Kidney (tissue), 14 donors: Measurements from ENCODE around the gene IGSF22. TPM values are rescaled to one million over a fixed set of nuclear protein-coding genes. Genes with fewer than 3 reads are reported as not detected.

Experiments
- DNase-seq, 5 donors: peaks; one replicate each; pipeline ENCODE4 v3.0.0-alpha.2; 2013 to 2020
- FAIRE-seq: peaks from 2 replicates; lab custom pipeline; 2012; peaks lifted over from hg19 to GRCh38; lab: Jason Lieb, UNC
- H3K27ac ChIP-seq, 2 donors: one replicate each; pipeline ENCODE4 v1.7.0; 2013; ENCODE audit warnings: low read depth in 2 of 2, low read length in 2 of 2, inconsistent platforms in 1 of 2
- H3K27me3 ChIP-seq: one replicate; pipeline ENCODE4 v1.7.1; 2013; ENCODE audit warnings: low read length, inconsistent platforms; ENCODE audit not compliant: control insufficient read depth, insufficient read depth
- H3K36me3 ChIP-seq, 3 donors: one replicate each; pipeline versions ENCODE4 v1.7.0 to v1.7.1; 2013; ENCODE audit warnings: low read length in 3 of 3, control low read depth in 1 of 3, inconsistent platforms in 1 of 3; ENCODE audit not compliant: insufficient read depth in 3 of 3, control insufficient read depth in 2 of 3
- H3K4me1 ChIP-seq, 3 donors: one replicate each; pipeline versions ENCODE4 v1.7.0 to v1.7.1; 2013; ENCODE audit warnings: low read length in 3 of 3, inconsistent platforms in 1 of 3, low read depth in 1 of 3; ENCODE audit not compliant: control insufficient read depth in 2 of 3, insufficient read depth in 2 of 3
- H3K4me3 ChIP-seq, 3 donors: one replicate each; pipeline versions ENCODE4 v1.7.0 to v1.8.1; 2013; ENCODE audit warnings: low read length in 3 of 3, control low read depth in 1 of 3, inconsistent platforms in 1 of 3
- H3K9ac ChIP-seq, 3 donors: one replicate each; pipeline versions ENCODE4 v1.7.0 to v1.7.1; 2013; ENCODE audit warnings: low read length in 3 of 3, control low read depth in 1 of 3, inconsistent platforms in 1 of 3
- H3K9me3 ChIP-seq, 3 donors: one replicate each; pipeline versions ENCODE4 v1.7.0 to v1.7.1; 2013; ENCODE audit warnings: low read length in 3 of 3, control low read depth in 1 of 3, inconsistent platforms in 1 of 3; ENCODE audit not compliant: control insufficient read depth in 2 of 3, insufficient read depth in 1 of 3
- intact Hi-C: fragments of 100-400 bp; cut with DNase I; formaldehyde crosslinking; loops from one replicate; pipeline ENCODE4 v1.11.1; 2022
- polyA plus RNA-seq: library from polyadenylated mRNA; stranded (reverse); fragments of 350-450 nt; fragmentation: Illumina TruSeq; extraction: RNeasy Lipid Tissue Mini Kit (QIAGEN cat#74804); gene quantifications from one replicate; pipeline ENCODE4 v1.2.3, GENCODE V29; 2014; ENCODE audit warnings: low read depth, low replicate concordance; ENCODE audit not compliant: insufficient read depth
- total RNA-seq: library from RNA; stranded (reverse); fragmentation: NEBNext Ultra II Directional; extraction: Animal tissue kit (Norgen Biotek cat#: 25700); gene quantifications from one replicate; pipeline ENCODE4 v1.2.1, GENCODE V29; 2021
- TF ChIP-seq, protein P1 (sequence below): IDR thresholded peaks from 3 replicates; pipeline ENCODE4 v1.5.1; 2012; ENCODE audit warnings: mild to moderate bottlenecking, moderate library complexity, borderline replicate concordance; ENCODE audit not compliant: insufficient read depth; ENCODE audit errors: extremely low read depth
- donor health status: control.
- donor health status: control.
- donor health status: control.
- donor health status: control.
- donor health status: control.
- donor health status: DM: yes; HTN: yes; CAD: no.
- donor health status: Normal renal cell carcinoma (clear cell type).

IGSF22 gene
- total and polyA plus RNA-seq, 2 donors from 2014 or later = 2.5 to 2.8 TPM

DNA sequence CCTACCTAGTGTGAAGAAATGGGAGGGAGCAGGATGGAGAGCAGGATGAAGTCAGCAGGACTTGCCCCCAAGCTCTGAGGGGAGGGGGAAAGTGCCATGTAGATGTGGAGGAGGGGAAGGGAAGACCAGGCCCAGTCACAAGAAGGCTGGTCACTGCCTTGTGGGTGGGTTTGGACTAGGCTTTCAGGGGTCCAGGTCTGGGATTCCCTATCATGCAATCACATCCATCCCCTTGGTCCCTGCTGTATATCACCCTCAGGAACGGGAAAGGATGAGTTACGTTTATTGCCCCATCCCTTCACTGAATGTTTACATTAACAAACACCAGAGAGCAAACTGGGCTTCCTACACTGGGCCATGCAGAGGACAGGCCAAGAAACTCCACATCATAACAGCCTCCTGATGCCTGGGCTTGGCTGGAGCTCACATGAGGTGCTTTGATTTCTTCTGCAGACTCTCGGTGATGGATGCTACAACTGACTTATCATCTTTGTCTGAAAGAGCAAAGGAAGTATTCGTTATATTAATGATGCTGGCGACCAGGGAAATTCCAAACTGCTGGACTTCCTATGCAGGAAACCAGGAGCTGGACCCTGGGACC lies 21.8 kb downstream of the IGSF22 start:
- peaks cover 0 to 41% (median 21%) of the 10 kb centered on the region in 3 donors for H3K4me1 ChIP-seq
- TF ChIP-seq, protein P1, sequence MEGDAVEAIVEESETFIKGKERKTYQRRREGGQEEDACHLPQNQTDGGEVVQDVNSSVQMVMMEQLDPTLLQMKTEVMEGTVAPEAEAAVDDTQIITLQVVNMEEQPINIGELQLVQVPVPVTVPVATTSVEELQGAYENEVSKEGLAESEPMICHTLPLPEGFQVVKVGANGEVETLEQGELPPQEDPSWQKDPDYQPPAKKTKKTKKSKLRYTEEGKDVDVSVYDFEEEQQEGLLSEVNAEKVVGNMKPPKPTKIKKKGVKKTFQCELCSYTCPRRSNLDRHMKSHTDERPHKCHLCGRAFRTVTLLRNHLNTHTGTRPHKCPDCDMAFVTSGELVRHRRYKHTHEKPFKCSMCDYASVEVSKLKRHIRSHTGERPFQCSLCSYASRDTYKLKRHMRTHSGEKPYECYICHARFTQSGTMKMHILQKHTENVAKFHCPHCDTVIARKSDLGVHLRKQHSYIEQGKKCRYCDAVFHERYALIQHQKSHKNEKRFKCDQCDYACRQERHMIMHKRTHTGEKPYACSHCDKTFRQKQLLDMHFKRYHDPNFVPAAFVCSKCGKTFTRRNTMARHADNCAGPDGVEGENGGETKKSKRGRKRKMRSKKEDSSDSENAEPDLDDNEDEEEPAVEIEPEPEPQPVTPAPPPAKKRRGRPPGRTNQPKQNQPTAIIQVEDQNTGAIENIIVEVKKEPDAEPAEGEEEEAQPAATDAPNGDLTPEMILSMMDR = no peak
- DNase-seq (no peak), FAIRE-seq (no peak)
- no peak overlapping the region for H3K9ac ChIP-seq
- H3K27ac ChIP-seq = no peak overlapping the region
- H3K9me3 ChIP-seq = no peaks in the 10 kb centered on the region
- H3K4me3 ChIP-seq = no peak overlapping the region
- H3K36me3 ChIP-seq = no peaks in the 10 kb centered on the region
- intact Hi-C loops = no loop called here
- no peaks in the 10 kb centered on the region for H3K27me3 ChIP-seq

DNA sequence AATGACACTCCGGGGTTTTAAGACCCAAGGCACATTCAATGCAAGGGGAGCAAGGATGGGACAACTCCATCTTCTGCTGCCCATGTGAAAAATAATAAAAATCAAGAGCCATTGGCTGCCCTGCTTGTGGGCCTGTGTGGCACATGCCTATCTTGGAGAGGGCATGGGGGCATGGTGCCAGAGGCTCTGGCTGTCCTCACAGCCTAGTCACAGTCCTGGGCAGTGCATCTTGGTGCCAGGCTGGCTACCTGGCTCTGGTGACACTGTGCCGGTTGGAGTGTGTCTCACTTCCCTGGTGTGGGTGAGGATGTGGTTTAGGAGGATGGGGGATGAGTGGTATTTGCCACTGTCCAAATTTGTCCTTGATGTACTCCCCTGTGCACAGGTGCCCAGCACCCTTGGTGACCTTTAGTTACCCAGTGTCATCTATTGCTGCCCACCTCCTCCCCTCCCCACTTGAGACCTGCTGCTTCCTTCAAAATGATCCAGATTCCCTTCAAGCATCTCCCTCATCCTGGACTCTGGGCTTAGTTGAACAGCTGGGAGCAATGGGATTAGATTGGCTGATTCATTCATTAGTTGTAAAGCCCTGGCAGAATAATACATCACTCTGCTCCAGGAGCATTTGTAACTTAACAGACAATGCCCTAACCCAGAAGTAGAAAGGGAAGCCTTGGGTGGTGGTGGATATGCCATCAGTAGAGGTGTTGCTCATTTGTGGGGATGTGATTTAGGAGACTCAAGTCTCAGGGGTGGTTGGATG lies 22.8 kb downstream of the IGSF22 start:
- FAIRE-seq (no peak), DNase-seq (no peak)
- Histone ChIP-seq H3K4me3 (no peak overlapping the region), H3K27me3 (no peaks in the 10 kb centered on the region), H3K36me3 (no peaks in the 10 kb centered on the region), H3K9ac (no peak overlapping the region), H3K9me3 (no peaks in the 10 kb centered on the region), H3K4me1 (peaks cover 0 to 42% (median 21%) of the 10 kb centered on the region in 3 donors), H3K27ac (no peak overlapping the region)
- TF ChIP-seq, protein P1 = no peak
- intact Hi-C loops = no loop called here

GRCh38 chr11:18701614-18702216 lies 24.3 kb downstream of the IGSF22 start:
- Histone ChIP-seq H3K9ac (no peak overlapping the region), H3K9me3 (no peaks in the 10 kb centered on the region), H3K4me1 (peaks cover 0 to 42% (median 16%) of the 10 kb centered on the region in 3 donors), H3K27me3 (no peaks in the 10 kb centered on the region), H3K27ac (peak overlapping the region in 1 of 2 donors; percentile 5), H3K4me3 (no peak overlapping the region), H3K36me3 (no peaks in the 10 kb centered on the region)
- DNase-seq (peak in 1 of 5 donors; percentile 59), FAIRE-seq (no peak)
- intact Hi-C loops = no loop called here
- TF ChIP-seq, protein P1 = no peak
